Osteocyte (in vitro differentiated cells): Measurements from ENCODE around the gene WDR1. TPM values are rescaled to one million over a fixed set of nuclear protein-coding genes. Genes with fewer than 3 reads are reported as not detected.
A peak's percentile ranks its signal among the peaks of the same experiment; 100 is the strongest.

ENCODE experiments used
- DNase-seq: peaks from one replicate; pipeline ENCODE4 v3.0.0; 2021; ENCODE audit warnings: mixed read lengths; ENCODE audit not compliant: unreplicated experiment; ENCODE audit errors: extremely low spot score
- H3K27ac Mint-ChIP-seq: one replicate; pipeline ENCODE4 v1.8.0; 2021; ENCODE audit warnings: mild to moderate bottlenecking, mixed read lengths; ENCODE audit not compliant: unreplicated experiment
- H3K27me3 Mint-ChIP-seq: one replicate; pipeline ENCODE4 v1.8.0; 2021; ENCODE audit warnings: mixed read lengths; ENCODE audit not compliant: unreplicated experiment
- H3K36me3 Mint-ChIP-seq: one replicate; pipeline ENCODE4 v1.8.0; 2021; ENCODE audit warnings: mixed read lengths; ENCODE audit not compliant: unreplicated experiment
- H3K4me1 Mint-ChIP-seq: one replicate; pipeline ENCODE4 v1.8.0; 2021; ENCODE audit warnings: mixed read lengths; ENCODE audit not compliant: unreplicated experiment
- H3K4me3 Mint-ChIP-seq: one replicate; pipeline ENCODE4 v1.8.0; 2021; ENCODE audit warnings: mild to moderate bottlenecking, moderate library complexity, mixed read lengths; ENCODE audit not compliant: unreplicated experiment
- H3K9me3 Mint-ChIP-seq: one replicate; pipeline ENCODE4 v1.8.0; 2021; ENCODE audit warnings: mixed read lengths; ENCODE audit not compliant: unreplicated experiment
- CTCF ChIP-seq: fragments of 200-600 bp; sonication (generic); IDR thresholded peaks from 2 replicates; pipeline ENCODE4 v1.5.0; 2021; ENCODE audit warnings: antibody characterized with exemption, mild to moderate bottlenecking, moderate library complexity
- total RNA-seq: library from RNA; stranded (reverse); gene quantifications from 2 replicates; pipeline ENCODE4 v1.2.1, GENCODE V29; 2021

Gene WDR1
- total RNA-seq, 1 donor from 2014 or later: 537 TPM

DNA sequence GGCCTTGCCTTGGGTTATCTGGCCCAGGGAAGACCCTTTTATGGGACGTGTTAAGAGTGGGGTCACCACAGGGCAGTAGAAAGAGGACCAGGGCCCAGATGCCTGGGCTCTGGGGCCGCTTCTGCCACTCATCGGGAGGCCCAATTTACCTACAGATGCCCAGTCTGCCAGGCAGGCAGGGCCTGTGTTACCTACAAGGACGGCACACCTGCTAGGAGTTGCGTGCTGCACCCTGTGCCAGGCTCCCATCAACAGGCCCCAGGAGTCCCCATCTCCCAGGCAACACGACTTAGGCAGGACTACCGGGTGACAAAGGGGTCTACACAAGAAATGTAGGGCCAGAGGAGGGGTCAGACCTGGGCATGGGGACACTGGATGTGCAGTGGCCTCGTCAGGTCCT, 34.6 kb downstream of the WDR1 start:
- H3K9me3 Mint-ChIP-seq: no peaks in the 10 kb centered on the region
- TF ChIP-seq CTCF: no peak
- no peak for DNase-seq
- H3K4me1 Mint-ChIP-seq: peaks cover 25% of the 10 kb centered on the region
- H3K4me3 Mint-ChIP-seq: no peak overlapping the region
- H3K27ac Mint-ChIP-seq: no peak overlapping the region
- no peaks in the 10 kb centered on the region for H3K27me3 Mint-ChIP-seq
- H3K36me3 Mint-ChIP-seq: peaks cover 62% of the 10 kb centered on the region

GRCh38 chr4:10081218-10081606, 35.4 kb downstream of the WDR1 start:
- H3K36me3 Mint-ChIP-seq: peaks cover 63% of the 10 kb centered on the region
- H3K27ac Mint-ChIP-seq: peak overlapping the region; percentile 31

GRCh38 chr4:10080589-10081217, 35.9 kb downstream of the WDR1 start:
- Mint-ChIP-seq H3K4me1 (peaks cover 16% of the 10 kb centered on the region), H3K36me3 (peaks cover 66% of the 10 kb centered on the region), H3K9me3 (no peaks in the 10 kb centered on the region), H3K27me3 (no peaks in the 10 kb centered on the region), H3K4me3 (no peak overlapping the region), H3K27ac (peak overlapping the region; percentile 31)
- no peak for DNase-seq
- TF ChIP-seq CTCF: no peak

More at GRCh38 chr4:10081218-10081606, 35.4 kb downstream of the WDR1 start:
- no peaks in the 10 kb centered on the region for H3K9me3 Mint-ChIP-seq
- no peak for TF ChIP-seq CTCF
- no peaks in the 10 kb centered on the region for H3K27me3 Mint-ChIP-seq
- H3K4me1 Mint-ChIP-seq: peaks cover 18% of the 10 kb centered on the region
- DNase-seq: no peak
- no peak overlapping the region for H3K4me3 Mint-ChIP-seq

GRCh38 chr4:10079912-10080588, 36.5 kb downstream of the WDR1 start:
- TF ChIP-seq CTCF: no peak
- Mint-ChIP-seq H3K9me3 (no peaks in the 10 kb centered on the region), H3K27ac (peak overlapping the region; percentile 81), H3K4me3 (no peak overlapping the region), H3K4me1 (peaks cover 17% of the 10 kb centered on the region), H3K27me3 (no peaks in the 10 kb centered on the region), H3K36me3 (peaks cover 66% of the 10 kb centered on the region)
- DNase-seq: no peak

DNA sequence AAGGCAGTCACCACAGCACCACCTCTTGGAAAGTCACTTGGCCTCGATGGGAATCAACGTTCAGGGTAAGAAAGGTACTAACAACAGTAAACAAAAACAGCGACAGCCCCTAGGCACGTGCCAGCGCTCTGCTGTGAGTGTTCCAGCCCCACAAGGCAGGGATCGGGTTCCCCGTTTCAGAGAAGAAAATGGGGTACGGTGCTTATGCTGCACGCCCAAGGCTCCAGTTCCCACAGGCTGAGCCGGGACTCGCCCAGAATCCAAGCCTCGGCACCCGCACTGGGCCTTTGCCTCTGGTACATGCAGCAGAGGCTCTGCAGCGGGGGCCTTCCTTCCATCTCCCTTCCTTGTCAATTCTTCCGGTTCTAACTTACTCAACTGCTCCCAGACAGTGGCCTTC, 37.3 kb downstream of the WDR1 start:
- Mint-ChIP-seq H3K4me1 (peaks cover 14% of the 10 kb centered on the region), H3K27me3 (no peaks in the 10 kb centered on the region), H3K9me3 (no peaks in the 10 kb centered on the region), H3K4me3 (no peak overlapping the region), H3K36me3 (peaks cover 66% of the 10 kb centered on the region), H3K27ac (peak overlapping the region; percentile 81)
- no peak for TF ChIP-seq CTCF
- no peak for DNase-seq
